Measurements from ENCODE around the gene CCDC40. TPM values are rescaled to one million over a fixed set of nuclear protein-coding genes. Genes with fewer than 3 reads are reported as not detected.
A peak's percentile ranks its signal among the peaks of the same experiment; 100 is the strongest.

Gene CCDC40
- total and polyA plus RNA-seq, 2 of the 13 experiments (the other 11 are each of a cell fraction or from before 2014, with no cell fraction given): 4.1 to 5.5 TPM

- TF ChIP-seq TFDP2 (CRISPR knock-in tag; IDR thresholded peaks at IDR 0.05): peak; percentile 62; the same call in 1 of the 2 replicates
- peak; percentile 49; the same call in 1 of the 2 replicates for TF ChIP-seq ZSCAN30 (CRISPR knock-in tag; IDR thresholded peaks at IDR 0.05)
- TF ChIP-seq ZNF34 (CRISPR knock-in tag; IDR thresholded peaks at IDR 0.05; ENCODE audit: borderline replicate concordance): peak; percentile 67; the same call in 1 of the 2 replicates
- peak; percentile 87 for TF ChIP-seq NCOR1 (IDR thresholded peaks at IDR 0.05; ENCODE audit: borderline replicate concordance, low read length)
- no peak for TF ChIP-seq EHMT2 (IDR thresholded peaks at IDR 0.05; ENCODE audit: borderline replicate concordance, low read depth, low read length)
- TF ChIP-seq FOXA3 (CRISPR knock-in tag; IDR thresholded peaks at IDR 0.05): peak; percentile 57; the same call in 1 of the 2 replicates
- peak; percentile 79; the same call in 1 of the 2 replicates for TF ChIP-seq AFF4 (CRISPR knock-in tag; IDR thresholded peaks at IDR 0.05)
- 0 out of 2 replicates have a peak, but pooled peaks have one; percentile 33 for TF ChIP-seq STAT6 (CRISPR knock-in tag; IDR thresholded peaks at IDR 0.05; ENCODE audit: borderline replicate concordance)
- peak; percentile 92 for TF ChIP-seq KDM5B (CRISPR knock-in tag; IDR thresholded peaks at IDR 0.05; ENCODE audit: borderline replicate concordance)
- TF ChIP-seq NFE2L2 (IDR thresholded peaks at IDR 0.05; ENCODE audit: low read length): no peak
- TF ChIP-seq ESRRA (CRISPR knock-in tag; IDR thresholded peaks at IDR 0.05; ENCODE audit: low read depth): peak; percentile 73; the same call in 1 of the 2 replicates
- no peak for TF ChIP-seq ZNF646 (CRISPR knock-in tag; IDR thresholded peaks at IDR 0.05)
- no peak for TF ChIP-seq SP1 (IDR thresholded peaks at IDR 0.05)
- TF ChIP-seq SP1 (CRISPR knock-in tag; IDR thresholded peaks at IDR 0.05): 0 out of 2 replicates have a peak, but pooled peaks have one; percentile 26
Measured at GRCh38 chr17:80023481-80024205, 12.8 kb upstream of the CCDC40 start (continued).
